Trophoblast cell (in vitro differentiated cells and primary cell): ENCODE measurements around the gene FAAP100.
"Not testable (repeated sequence)": the region's sequence is repeated elsewhere in the genome, so short reads cannot be mapped to it uniquely, and the experiment has no call there.

ENCODE experiments used
- DNase-seq, 2 donors: peaks; one replicate each; pipeline ENCODE4 v3.0.0-alpha.2; 2016
- H2AFZ ChIP-seq: 2 replicates; pipeline ENCODE4 v1.6.1; 2013; ENCODE audit warnings: low read length, moderate library complexity, mild to moderate bottlenecking; ENCODE audit not compliant: insufficient read depth, poor library complexity
- H2AK5ac ChIP-seq: 2 replicates; pipeline ENCODE4 v1.6.1; 2013; ENCODE audit warnings: mild to moderate bottlenecking, low read length
- H2BK120ac ChIP-seq: 2 replicates; pipeline ENCODE4 v1.6.1; 2013; ENCODE audit warnings: low read length, mild to moderate bottlenecking, moderate library complexity; ENCODE audit not compliant: insufficient read depth, poor library complexity
- H2BK12ac ChIP-seq: 2 replicates; pipeline ENCODE4 v1.6.1; 2013; ENCODE audit warnings: mild to moderate bottlenecking, low read length, moderate library complexity
- H2BK5ac ChIP-seq: 2 replicates; pipeline ENCODE4 v1.6.1; 2013; ENCODE audit warnings: low read length, low read depth, moderate library complexity, mild to moderate bottlenecking; ENCODE audit not compliant: poor library complexity
- H3K14ac ChIP-seq: 2 replicates; pipeline ENCODE4 v1.6.1; 2013; ENCODE audit warnings: mild to moderate bottlenecking, low read length
- H3K18ac ChIP-seq: 2 replicates; pipeline ENCODE4 v1.6.1; 2013; ENCODE audit warnings: mild to moderate bottlenecking, low read length
- H3K23ac ChIP-seq: 2 replicates; pipeline ENCODE4 v1.6.1; 2013; ENCODE audit warnings: low read length
- H3K27ac ChIP-seq: 2 replicates; pipeline ENCODE4 v1.5.1; 2013; ENCODE audit warnings: low read depth, mild to moderate bottlenecking, inconsistent platforms, low read length, moderate library complexity
- H3K27me3 ChIP-seq: 2 replicates; pipeline ENCODE4 v1.6.1; 2013; ENCODE audit warnings: inconsistent platforms, mild to moderate bottlenecking, low read length, moderate library complexity; ENCODE audit not compliant: insufficient read depth
- H3K36me3 ChIP-seq, 2 experiments: 1 replicate in 1 of 2; 2 replicates in 1 of 2; pipeline ENCODE4 v1.6.1; 2013; ENCODE audit warnings: low read length in 2 of 2, mild to moderate bottlenecking in 2 of 2, moderate library complexity in 1 of 2; ENCODE audit not compliant: insufficient read depth in 2 of 2, control insufficient read depth in 1 of 2
- H3K4ac ChIP-seq: 2 replicates; pipeline ENCODE4 v1.6.1; 2013; ENCODE audit warnings: low read depth, mild to moderate bottlenecking, low read length, moderate library complexity
- H3K4me1 ChIP-seq, 2 experiments: 1 replicate in 1 of 2; 2 replicates in 1 of 2; pipeline ENCODE4 v1.6.1; 2013; ENCODE audit warnings: low read length in 2 of 2, mild to moderate bottlenecking in 2 of 2, moderate library complexity in 1 of 2; ENCODE audit not compliant: insufficient read depth in 2 of 2, control insufficient read depth in 1 of 2
- H3K4me2 ChIP-seq: 2 replicates; pipeline ENCODE4 v1.6.1; 2013; ENCODE audit warnings: inconsistent platforms, mild to moderate bottlenecking, low read length, moderate library complexity
- H3K4me3 ChIP-seq: 2 replicates; pipeline ENCODE4 v1.5.1; 2013; ENCODE audit warnings: mild to moderate bottlenecking, low read depth, low read length, inconsistent platforms
- H3K79me1 ChIP-seq: one replicate; pipeline ENCODE4 v1.6.1; 2013; ENCODE audit warnings: low read length
- H3K79me2 ChIP-seq: 2 replicates; pipeline ENCODE4 v1.6.1; 2013; ENCODE audit warnings: low read length, mild to moderate bottlenecking; ENCODE audit not compliant: control insufficient read depth, insufficient read depth, poor library complexity
- H3K9ac ChIP-seq: 2 replicates; pipeline ENCODE4 v1.6.1; 2013; ENCODE audit warnings: mild to moderate bottlenecking, low read length
- H3K9me3 ChIP-seq: 2 replicates; pipeline ENCODE4 v1.6.1; 2013; ENCODE audit warnings: low read depth, mild to moderate bottlenecking, control low read depth, inconsistent platforms, low read length; ENCODE audit not compliant: insufficient read depth
- H4K12ac ChIP-seq: 2 replicates; pipeline ENCODE4 v1.6.1; 2013; ENCODE audit warnings: low read depth, mild to moderate bottlenecking, low read length, moderate library complexity
- H4K8ac ChIP-seq: 2 replicates; pipeline ENCODE4 v1.6.1; 2013; ENCODE audit warnings: low read depth, mild to moderate bottlenecking, low read length, moderate library complexity
- H4K91ac ChIP-seq: one replicate; pipeline ENCODE4 v1.6.1; 2013; ENCODE audit warnings: low read depth, mild to moderate bottlenecking, low read length, moderate library complexity
- WGBS: extraction: QIAGEN DNeasy Blood & Tissue Kit; methylation state at CpG from one replicate; pipeline ENCODE4 v1.1.7; 2013; ENCODE audit warnings: missing lambda C conversion rate; ENCODE audit not compliant: insufficient read length, insufficient coverage; ENCODE audit errors: extremely low coverage; 5-methylcytosine and 5-hydroxymethylcytosine counted together

The FAAP100 gene

GRCh38 chr17:81533339-81534141, 18.6 kb downstream of the FAAP100 start:
- H2BK5ac ChIP-seq = no peak overlapping the region
- no peak overlapping the region for H4K12ac ChIP-seq
- H3K4ac ChIP-seq = no peak overlapping the region
- no peak for DNase-seq
- H3K79me2 ChIP-seq = no peaks in the 10 kb centered on the region
- peaks cover 10% of the 10 kb centered on the region for H3K27me3 ChIP-seq
- H2AK5ac ChIP-seq = no peak overlapping the region
- H2AFZ ChIP-seq = no peak overlapping the region
- no peaks in the 10 kb centered on the region for H3K79me1 ChIP-seq
- H3K23ac ChIP-seq = no peak overlapping the region
- H3K14ac ChIP-seq = no peak overlapping the region
- H3K36me3 ChIP-seq = peaks cover 3 to 4% of the 10 kb centered on the region in 2 experiments
- no peak overlapping the region for H3K4me3 ChIP-seq
- no peak overlapping the region for H3K4me2 ChIP-seq
- no peak overlapping the region for H4K8ac ChIP-seq
- H3K27ac ChIP-seq = no peak overlapping the region
- peaks cover 0 to 1% of the 10 kb centered on the region in 2 experiments for H3K4me1 ChIP-seq
- H3K9me3 ChIP-seq = peaks cover 17% of the 10 kb centered on the region
- no peak overlapping the region for H2BK12ac ChIP-seq
- no peak overlapping the region for H3K9ac ChIP-seq
- no peak overlapping the region for H2BK120ac ChIP-seq
- no peak overlapping the region for H4K91ac ChIP-seq
- WGBS = no CpG with 5 or more reads among the region's 21 CpGs
- H3K18ac ChIP-seq = no peak overlapping the region

DNA sequence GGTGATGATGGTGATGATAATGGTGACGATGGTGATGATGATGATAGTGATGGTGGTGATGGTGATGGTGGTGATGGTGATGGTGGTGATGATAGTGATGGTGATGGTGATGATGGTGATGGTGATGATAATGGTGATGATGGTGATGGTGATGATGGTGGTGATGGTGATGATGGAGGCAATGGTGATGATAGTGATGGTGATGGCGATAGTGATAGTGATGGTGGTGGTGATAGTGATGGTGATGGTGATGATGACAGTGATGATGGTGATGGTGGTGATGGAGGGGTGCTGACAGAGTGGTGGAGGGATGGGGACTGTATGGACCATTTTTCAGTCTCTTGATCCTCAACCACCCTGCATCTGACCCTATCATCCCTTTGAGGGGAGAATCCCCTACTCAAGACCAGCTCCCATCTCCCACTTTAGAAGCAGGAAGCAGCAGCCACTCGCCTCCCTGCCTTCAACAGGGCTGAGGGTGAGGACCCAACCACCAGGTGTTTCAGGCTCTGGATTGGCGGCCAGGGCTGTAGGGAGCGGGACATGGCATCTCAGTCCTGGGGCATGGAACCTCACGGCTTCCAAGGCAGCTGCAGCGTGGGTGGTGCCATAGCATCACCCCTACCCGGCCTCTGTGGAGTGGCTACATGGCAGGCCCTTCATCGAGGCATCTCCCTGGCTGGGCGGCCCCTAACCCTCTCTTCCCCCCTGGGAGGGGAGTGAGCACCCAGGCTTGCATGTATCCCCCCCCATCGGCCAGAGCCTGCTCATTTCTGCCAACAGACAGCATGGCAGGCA, 19.5 kb downstream of the FAAP100 start:
- H4K8ac ChIP-seq = no peak overlapping the region
- no peak overlapping the region for H3K27ac ChIP-seq
- peaks cover 0 to 1% of the 10 kb centered on the region in 2 experiments for H3K4me1 ChIP-seq
- no peak overlapping the region for H2AFZ ChIP-seq
- DNase-seq = no peak
- no peaks in the 10 kb centered on the region for H3K79me2 ChIP-seq
- H3K23ac ChIP-seq = no peak overlapping the region
- no peak overlapping the region for H2BK120ac ChIP-seq
- no peak overlapping the region for H3K9ac ChIP-seq
- H3K4me2 ChIP-seq = no peak overlapping the region
- H3K79me1 ChIP-seq = no peaks in the 10 kb centered on the region
- peaks cover 10% of the 10 kb centered on the region for H3K27me3 ChIP-seq
- H2BK5ac ChIP-seq = no peak overlapping the region
- H3K36me3 ChIP-seq = no peaks in the 10 kb centered on the region
- no peak overlapping the region for H2BK12ac ChIP-seq
- no peak overlapping the region for H3K14ac ChIP-seq
- H3K4ac ChIP-seq = no peak overlapping the region
- H3K9me3 ChIP-seq = peaks cover 17% of the 10 kb centered on the region
- no CpG with 5 or more reads among the region's 11 CpGs for WGBS
- H4K12ac ChIP-seq = no peak overlapping the region
- no peak overlapping the region for H2AK5ac ChIP-seq
- H3K4me3 ChIP-seq = no peak overlapping the region
- H4K91ac ChIP-seq = no peak overlapping the region
- H3K18ac ChIP-seq = no peak overlapping the region

DNA sequence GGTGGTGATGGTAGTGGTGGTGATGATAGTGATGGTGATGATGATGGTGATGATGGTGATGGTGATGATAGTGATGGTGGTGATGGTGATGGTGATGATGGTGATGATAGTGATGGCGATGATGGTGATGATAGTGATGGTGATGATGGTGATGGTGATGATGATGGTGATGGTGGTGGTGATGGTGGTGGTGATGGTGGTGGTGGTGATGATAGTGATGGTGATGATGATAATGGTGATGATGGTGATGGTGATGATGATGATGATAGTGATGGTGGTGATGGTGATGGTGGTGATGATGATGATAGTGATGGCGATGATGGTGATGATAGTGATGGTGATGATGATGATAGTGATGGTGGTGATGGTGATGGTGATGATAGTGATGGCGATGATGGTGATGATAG, 20.2 kb downstream of the FAAP100 start:
- not testable (repeated sequence) for H3K18ac ChIP-seq, H2BK12ac ChIP-seq, H4K12ac ChIP-seq, H3K4me3 ChIP-seq, H3K36me3 ChIP-seq, DNase-seq, H4K91ac ChIP-seq, H3K79me2 ChIP-seq, H3K4me1 ChIP-seq, H3K14ac ChIP-seq, H2AFZ ChIP-seq, H3K23ac ChIP-seq, H2AK5ac ChIP-seq, H3K27me3 ChIP-seq, H3K27ac ChIP-seq, H2BK5ac ChIP-seq, H3K9ac ChIP-seq, H4K8ac ChIP-seq, H3K4me2 ChIP-seq, H3K79me1 ChIP-seq, H2BK120ac ChIP-seq, H3K4ac ChIP-seq
- WGBS = no CpG with 5 or more reads among the region's 3 CpGs
- H3K9me3 ChIP-seq = peaks cover 12% of the 10 kb centered on the region

- H3K4me3 ChIP-seq = peak overlapping the region; percentile 58
- not testable (repeated sequence) for H3K4ac ChIP-seq, H3K79me2 ChIP-seq, H3K79me1 ChIP-seq, H2AFZ ChIP-seq, H3K4me1 ChIP-seq, H2BK120ac ChIP-seq, H3K27ac ChIP-seq, H4K91ac ChIP-seq, H3K36me3 ChIP-seq, DNase-seq, H2BK5ac ChIP-seq, H3K18ac ChIP-seq, H2BK12ac ChIP-seq, H2AK5ac ChIP-seq, H3K4me2 ChIP-seq, H3K9ac ChIP-seq, H3K9me3 ChIP-seq, H3K14ac ChIP-seq, H3K27me3 ChIP-seq, H3K23ac ChIP-seq, H4K8ac ChIP-seq, H4K12ac ChIP-seq
- WGBS = no CpG with 5 or more reads among the region's 6 CpGs
Observed at GRCh38 chr17:81531013-81531412, 21.1 kb downstream of the FAAP100 start.
